HFF-Myc (cell line): ENCODE results near the gene SELENOW.
"Not testable (repeated sequence)": the region's sequence is repeated elsewhere in the genome, so short reads cannot be mapped to it uniquely, and the experiment has no call there.

Experiments used
- DNase-seq: peaks from one replicate; pipeline ENCODE4 v3.0.0-alpha.2; 2011; ENCODE audit warnings: low read depth; ENCODE audit errors: extremely low read depth
- H3K4me3 ChIP-seq: replicated peaks from 2 replicates; pipeline ENCODE4 v1.5.1; 2011; ENCODE audit warnings: low read depth, mild to moderate bottlenecking, control low read depth, low read length
- TF ChIP-seq, protein P1 (sequence below): IDR thresholded peaks from 2 replicates; pipeline ENCODE4 v1.5.1; 2012; ENCODE audit warnings: mild to moderate bottlenecking, low read depth, low read length, control low read depth; ENCODE audit errors: missing control alignments

SELENOW gene

GRCh38 chr19:47769534-47769933 lies 9.0 kb upstream of the SELENOW start:
- DNase-seq, result no peak
- TF ChIP-seq, protein P1, sequence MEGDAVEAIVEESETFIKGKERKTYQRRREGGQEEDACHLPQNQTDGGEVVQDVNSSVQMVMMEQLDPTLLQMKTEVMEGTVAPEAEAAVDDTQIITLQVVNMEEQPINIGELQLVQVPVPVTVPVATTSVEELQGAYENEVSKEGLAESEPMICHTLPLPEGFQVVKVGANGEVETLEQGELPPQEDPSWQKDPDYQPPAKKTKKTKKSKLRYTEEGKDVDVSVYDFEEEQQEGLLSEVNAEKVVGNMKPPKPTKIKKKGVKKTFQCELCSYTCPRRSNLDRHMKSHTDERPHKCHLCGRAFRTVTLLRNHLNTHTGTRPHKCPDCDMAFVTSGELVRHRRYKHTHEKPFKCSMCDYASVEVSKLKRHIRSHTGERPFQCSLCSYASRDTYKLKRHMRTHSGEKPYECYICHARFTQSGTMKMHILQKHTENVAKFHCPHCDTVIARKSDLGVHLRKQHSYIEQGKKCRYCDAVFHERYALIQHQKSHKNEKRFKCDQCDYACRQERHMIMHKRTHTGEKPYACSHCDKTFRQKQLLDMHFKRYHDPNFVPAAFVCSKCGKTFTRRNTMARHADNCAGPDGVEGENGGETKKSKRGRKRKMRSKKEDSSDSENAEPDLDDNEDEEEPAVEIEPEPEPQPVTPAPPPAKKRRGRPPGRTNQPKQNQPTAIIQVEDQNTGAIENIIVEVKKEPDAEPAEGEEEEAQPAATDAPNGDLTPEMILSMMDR, result no peak
- no peak overlapping the region for H3K4me3 ChIP-seq

- H3K4me3 ChIP-seq, DNase-seq: not testable (repeated sequence)
These were observed 7.2 kb upstream of the SELENOW start for GRCh38 chr19:47771291-47771690.

DNA sequence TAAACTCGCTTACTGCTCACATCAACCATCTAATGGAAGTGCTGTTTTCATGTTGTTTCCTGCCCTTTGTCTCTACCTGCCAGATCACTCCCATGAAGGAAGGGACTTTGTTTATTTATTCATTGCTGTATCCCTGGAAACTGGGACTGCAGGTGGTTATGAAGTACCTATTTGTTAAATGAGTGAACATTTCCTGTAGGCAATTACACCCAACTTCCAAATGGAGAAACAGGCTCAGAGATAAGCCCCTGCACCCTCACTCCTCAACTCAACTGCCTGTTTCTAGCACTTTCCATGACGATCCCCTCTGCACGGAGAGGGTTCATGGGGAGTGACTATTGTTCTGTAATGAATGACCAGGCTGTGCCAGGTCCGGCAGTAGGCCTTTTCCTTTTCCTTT lies 1.9 kb upstream of the SELENOW start:
- DNase-seq, result no peak
- no peak overlapping the region for H3K4me3 ChIP-seq
- TF ChIP-seq, protein P1, result no peak

GRCh38 chr19:47777245-47778048 lies 1.1 kb upstream of the SELENOW start:
- H3K4me3 ChIP-seq, result peak overlapping the region; percentile 89
- DNase-seq, result not testable (repeated sequence)

- TF ChIP-seq, protein P1, result no peak
- peak overlapping the region; percentile 89 for H3K4me3 ChIP-seq
- DNase-seq, result no peak
These were observed 450 bp downstream of the SELENOW start for GRCh38 chr19:47778954-47779351.

- TF ChIP-seq, protein P1, result no peak
- no peak for DNase-seq
- peak overlapping the region; percentile 89 for H3K4me3 ChIP-seq
These were observed 1.2 kb downstream of the SELENOW start for GRCh38 chr19:47779524-47780214.

DNA sequence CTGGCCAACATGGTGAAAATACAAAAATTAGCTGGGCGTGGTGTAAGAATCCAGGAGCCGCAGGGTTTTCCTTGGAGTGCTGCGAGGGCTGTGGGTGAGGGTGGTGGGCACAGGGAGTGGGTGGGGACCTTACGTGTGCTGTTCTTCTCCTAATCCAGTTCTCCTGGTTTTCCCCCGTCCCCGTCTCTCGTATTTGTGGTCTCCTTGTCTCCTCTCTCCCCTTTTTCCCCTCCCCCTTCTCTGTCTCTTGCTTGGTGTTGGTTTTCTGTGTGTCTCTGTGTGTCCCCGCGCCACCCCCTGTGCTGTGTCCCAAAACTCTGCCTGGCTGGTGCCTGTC lies 1.7 kb downstream of the SELENOW start:
- TF ChIP-seq, protein P1, result no peak
- DNase-seq, result no peak
- H3K4me3 ChIP-seq, result peak overlapping the region; percentile 89
